Caco-2 (cell line): ENCODE results near the gene HYAL3. TPM values are rescaled to one million over a fixed set of nuclear protein-coding genes. Genes with fewer than 3 reads are reported as not detected.

ENCODE experiments used
- BruUV-seq: library from RNA; stranded (reverse); fragments of 400-500 nt; replicated peaks from 2 replicates; lab custom pipeline; 2021; lab: Mats Ljungman, UMichigan
- CTCF ChIA-PET: fragments of 300-600 bp; sonication (Branson Sonifier 250); formaldehyde crosslinking; loops from one replicate; lab custom pipeline; 2022; ENCODE audit warnings: antibody characterized with exemption; lab: Charles Lee
- POLR2A ChIA-PET: fragments of 300-600 bp; sonication (Branson Sonifier 250); formaldehyde crosslinking; loops from one replicate; lab custom pipeline; 2022; ENCODE audit warnings: antibody characterized with exemption; lab: Charles Lee
- DNase-seq, 2 experiments: peaks; one replicate each; pipeline versions ENCODE4 v3.0.0 to v3.0.0-alpha.2; 2020 to 2022
- H3K27me3 ChIP-seq: replicated peaks from 2 replicates; pipeline ENCODE4 v1.6.0; 2011; ENCODE audit warnings: low read length; ENCODE audit not compliant: control insufficient read depth, insufficient read depth
- H3K36me3 ChIP-seq: 2 replicates; pipeline ENCODE4 v1.5.1; 2011; ENCODE audit warnings: low read length; ENCODE audit not compliant: control insufficient read depth, insufficient read depth
- H3K4me1 ChIP-seq: fragments of 250-450 bp; sonication (Bioruptor Pico); 2 replicates; pipeline ENCODE4 v1.5.1; 2020; ENCODE audit warnings: mild to moderate bottlenecking
- H3K4me3 ChIP-seq: 2 replicates; pipeline ENCODE4 v1.5.1; 2011; ENCODE audit warnings: low read depth, mild to moderate bottlenecking, control low read depth, low read length
- H3K9me3 ChIP-seq: fragments of 250-450 bp; sonication (Bioruptor Pico); 2 replicates; pipeline ENCODE4 v1.5.1; 2020; ENCODE audit warnings: mild to moderate bottlenecking, moderate library complexity
- H3K27ac Mint-ChIP-seq: one replicate; pipeline ENCODE4 v1.8.0; 2022; ENCODE audit warnings: mixed read lengths; ENCODE audit not compliant: unreplicated experiment
- H3K27me3 Mint-ChIP-seq: one replicate; pipeline ENCODE4 v1.8.0; 2022; ENCODE audit warnings: mixed read lengths; ENCODE audit not compliant: insufficient read depth, unreplicated experiment
- H3K36me3 Mint-ChIP-seq: one replicate; pipeline ENCODE4 v1.8.0; 2022; ENCODE audit warnings: mild to moderate bottlenecking, mixed read lengths; ENCODE audit not compliant: insufficient read depth, unreplicated experiment
- H3K4me1 Mint-ChIP-seq: one replicate; pipeline ENCODE4 v1.8.0; 2022; ENCODE audit warnings: low read depth, mixed read lengths; ENCODE audit not compliant: unreplicated experiment
- H3K4me3 Mint-ChIP-seq: one replicate; pipeline ENCODE4 v1.8.0; 2022; ENCODE audit warnings: mild to moderate bottlenecking, moderate library complexity, mixed read lengths; ENCODE audit not compliant: unreplicated experiment
- H3K9me3 Mint-ChIP-seq: one replicate; pipeline ENCODE4 v1.8.0; 2022; ENCODE audit warnings: mixed read lengths; ENCODE audit not compliant: unreplicated experiment
- CTCF ChIP-seq, 2 experiments: fragments of 200-600 bp in 1 of 2; IDR thresholded peaks; 1 replicate in 1 of 2; 2 replicates in 1 of 2; pipeline versions ENCODE4 v1.5.1 to v1.8.0; 2011 to 2022; ENCODE audit warnings: antibody characterized with exemption in 1 of 2, control low read depth in 1 of 2, inconsistent platforms in 1 of 2, low read depth in 1 of 2, low read length in 1 of 2, mild to moderate bottlenecking in 1 of 2, moderate library complexity in 1 of 2; ENCODE audit not compliant: insufficient read depth in 1 of 2, severe bottlenecking in 1 of 2, unreplicated experiment in 1 of 2
- intact Hi-C: fragments of 100-400 bp; cut with micrococcal nuclease; formaldehyde crosslinking; loops from one replicate; pipeline ENCODE4 v1.10.0; 2022; ENCODE audit not compliant: unreplicated experiment
- total RNA-seq: library from RNA; stranded (reverse); gene quantifications from 2 replicates; pipeline ENCODE4 v1.2.3, GENCODE V29; 2022

HYAL3 gene
- total RNA-seq, 1 experiment from 2014 or later, result 5.2 TPM

- intact Hi-C loops, result no loop called here
- Mint-ChIP-seq H3K9me3 (no peaks in the 10 kb centered on the region), H3K27me3 (no peaks in the 10 kb centered on the region), H3K36me3 (peaks cover 4% of the 10 kb centered on the region), H3K4me1 (peaks cover 5% of the 10 kb centered on the region), H3K27ac (no peak overlapping the region), H3K4me3 (no peak overlapping the region)
- peaks cover 21% of the 10 kb centered on the region for H3K4me1 ChIP-seq
- no peak for DNase-seq
- no peak for TF ChIP-seq CTCF (IDR thresholded peaks at IDR 0.05; ENCODE audit: insufficient read depth in 1 of 2, low read depth in 1 of 2, low read length in 1 of 2, severe bottlenecking in 1 of 2, unreplicated experiment in 1 of 2)
- CTCF ChIA-PET, result no interaction called here
- H3K27me3 ChIP-seq, result no peaks in the 10 kb centered on the region
- no peaks in the 10 kb centered on the region; the same call in 1 of the 2 replicates for H3K36me3 ChIP-seq
- POLR2A ChIA-PET, result no interaction called here
- no TSS peak for BruUV-seq
- H3K9me3 ChIP-seq, result peaks cover 24% of the 10 kb centered on the region
- H3K4me3 ChIP-seq, result no peak overlapping the region
Observed at GRCh38 chr3:50304601-50305000, 5.4 kb upstream of the HYAL3 start.

GRCh38 chr3:50303013-50303815 is 4.0 kb upstream of the HYAL3 start, which contains the start of gene HYAL1:
Gene HYAL1, minus strand, starts transcription at chr3:50303574. Its CDS starts 618 bp downstream, at chr3:50302956.
- TF ChIP-seq CTCF (IDR thresholded peaks at IDR 0.05; ENCODE audit: insufficient read depth in 1 of 2, low read depth in 1 of 2, low read length in 1 of 2, severe bottlenecking in 1 of 2, unreplicated experiment in 1 of 2), result peak in 1 of 2 experiments; percentile 40
- intact Hi-C loops, result no loop called here
- no peaks in the 10 kb centered on the region for H3K27me3 ChIP-seq
- Mint-ChIP-seq H3K36me3 (peaks cover 11% of the 10 kb centered on the region), H3K27ac (no peak within 1 kb of the TSS), H3K4me3 (no peak within 1 kb of the TSS), H3K9me3 (no peaks in the 10 kb centered on the region), H3K4me1 (peaks cover 7% of the 10 kb centered on the region), H3K27me3 (no peaks in the 10 kb centered on the region)
- BruUV-seq, result TSS peak; percentile 30
- DNase-seq, result peak; percentile 65 to 67
- H3K9me3 ChIP-seq, result peaks cover 15% of the 10 kb centered on the region
- ChIA-PET POLR2A (no interaction called here), CTCF (interaction anchor here (0.7 to 1.5 kb wide), 4 partner anchors 12 to 34 kb away, joined by 3 to 12 read pairs (median 4); no protein-coding TSS in a partner anchor)
- no peaks in the 10 kb centered on the region; the same call in 1 of the 2 replicates for H3K36me3 ChIP-seq
- no peak within 1 kb of the TSS for H3K4me3 ChIP-seq
- peaks cover 17% of the 10 kb centered on the region for H3K4me1 ChIP-seq

- Histone ChIP-seq H3K9me3 (peaks cover 10% of the 10 kb centered on the region), H3K4me3 (no peak overlapping the region), H3K27me3 (no peaks in the 10 kb centered on the region), H3K36me3 (no peaks in the 10 kb centered on the region; the same call in 1 of the 2 replicates), H3K4me1 (peaks cover 20% of the 10 kb centered on the region)
- no TSS peak for BruUV-seq
- POLR2A ChIA-PET, result interaction anchor here (0.6 kb wide), 2 partner anchors 10 to 38 kb away, joined by 3 to 6 read pairs; partner anchors contain the start of gene IFRD2
- H3K27me3 Mint-ChIP-seq, result no peaks in the 10 kb centered on the region
- intact Hi-C loops, result no loop called here
- TF ChIP-seq CTCF (IDR thresholded peaks at IDR 0.05; ENCODE audit: insufficient read depth in 1 of 2, low read depth in 1 of 2, low read length in 1 of 2, severe bottlenecking in 1 of 2, unreplicated experiment in 1 of 2), result no peak
- CTCF ChIA-PET, result interaction anchor here (1.2 to 1.5 kb wide), 2 partner anchors 13 to 22 kb away, joined by 4 to 12 read pairs; no protein-coding TSS in a partner anchor
- H3K36me3 Mint-ChIP-seq, result peaks cover 11% of the 10 kb centered on the region
- peaks cover 11% of the 10 kb centered on the region for H3K4me1 Mint-ChIP-seq
- no peak for DNase-seq
- no peaks in the 10 kb centered on the region for H3K9me3 Mint-ChIP-seq
- no peak overlapping the region for H3K4me3 Mint-ChIP-seq
- no peak overlapping the region for H3K27ac Mint-ChIP-seq
Observed at GRCh38 chr3:50302095-50303012, 3.1 kb upstream of the HYAL3 start.
